Stomach (tissue), 9 donors: Measurements from ENCODE around the gene CISH. TPM values are rescaled to one million over a fixed set of nuclear protein-coding genes. Genes with fewer than 3 reads are reported as not detected.

Experiments
- DNase-seq, 2 donors: peaks; one replicate each; pipeline versions ENCODE4 v3.0.0 to v3.0.0-alpha.2; 2013 to 2019
- H3K27ac ChIP-seq, 5 donors: fragments of 200-600 bp in 4 of 5; sonication (generic) in 4 of 5; one replicate each; pipeline ENCODE4 v1.5.1; 2013 to 2019; ENCODE audit warnings: mild to moderate bottlenecking in 1 of 5, moderate library complexity in 1 of 5
- H3K27me3 ChIP-seq, 3 donors: fragments of 200-600 bp; sonication (generic); one replicate each; pipeline ENCODE4 v1.5.1; 2017 to 2019; ENCODE audit warnings: mixed run types in 1 of 3
- H3K36me3 ChIP-seq, 4 donors: fragments of 200-600 bp; sonication (generic); 1 replicate in 3 of 4; 2 replicates in 1 of 4; pipeline ENCODE4 v1.5.1; 2016 to 2019
- H3K4me1 ChIP-seq, 4 donors: fragments of 200-600 bp; sonication (generic); one replicate each; pipeline ENCODE4 v1.5.1; 2016 to 2019
- H3K4me3 ChIP-seq, 4 donors: fragments of 200-600 bp; sonication (generic) in 3 of 4; one replicate each; pipeline ENCODE4 v1.5.1; 2016 to 2019; ENCODE audit warnings: mild to moderate bottlenecking in 1 of 4
- H3K9me3 ChIP-seq, 4 donors: fragments of 200-600 bp; sonication (generic); one replicate each; pipeline ENCODE4 v1.5.1; 2016 to 2019
- EP300 ChIP-seq: sonication (generic); formaldehyde crosslinking; IDR thresholded peaks from one replicate; pipeline ENCODE4 v1.6.1; 2017; ENCODE audit warnings: antibody characterized with exemption
- POLR2A ChIP-seq, 4 donors: fragments of 450-650 bp; IDR thresholded peaks; one replicate each; pipeline ENCODE4 v1.6.1; 2016; ENCODE audit warnings: antibody characterized with exemption in 4 of 4, control low read depth in 2 of 4, mild to moderate bottlenecking in 1 of 4, moderate library complexity in 1 of 4
- POLR2AphosphoS5 ChIP-seq, 3 donors: sonication (generic); formaldehyde crosslinking; IDR thresholded peaks; one replicate each; pipeline ENCODE4 v1.6.1; 2016; ENCODE audit warnings: antibody characterized with exemption in 3 of 3
- WGBS, 5 donors: extraction: QIAGEN DNeasy Blood & Tissue Kit in 3 of 5; methylation state at CpG; one replicate each; pipeline versions ENCODE4 v1.1.5 to v1.1.7; 2013 to 2018; 5-methylcytosine and 5-hydroxymethylcytosine counted together
- intact Hi-C: fragments of 100-400 bp; cut with DNase I; formaldehyde crosslinking; loops from one replicate; pipeline ENCODE4 v1.15.1; 2023; ENCODE audit warnings: low total_unique reads
- polyA plus RNA-seq, 3 donors: library from polyadenylated mRNA; stranded (reverse); fragments of 200-250 nt; gene quantifications; one replicate each; pipeline ENCODE4 v1.2.3, GENCODE V29; 2013
- total RNA-seq, 5 donors: library from RNA; depleted of rRNA; stranded (reverse); fragments of >200 nt; gene quantifications; one replicate each; pipeline versions ENCODE4 v1.1.0 to v1.2.3, GENCODE V29; 2014 to 2016
- TF ChIP-seq, protein P1 (sequence below), 7 experiments: fragments of 450-650 bp in 4 of 7; fragments of 200-600 bp in 3 of 7; sonication (generic) in 3 of 7; IDR thresholded peaks; one replicate each; pipeline ENCODE4 v1.5.1; 2016 to 2019; ENCODE audit warnings: antibody characterized with exemption in 7 of 7, control low read depth in 2 of 7, mild to moderate bottlenecking in 1 of 7
- donor health status: healthy with polysubstance abuse.
- donor health status: Bipolar disorder and iron deficiency.
- donor health status: healthy.

The CISH gene
- total and polyA plus RNA-seq, 8 donors = 1.8 to 11.5 (median 5.6) TPM

DNA sequence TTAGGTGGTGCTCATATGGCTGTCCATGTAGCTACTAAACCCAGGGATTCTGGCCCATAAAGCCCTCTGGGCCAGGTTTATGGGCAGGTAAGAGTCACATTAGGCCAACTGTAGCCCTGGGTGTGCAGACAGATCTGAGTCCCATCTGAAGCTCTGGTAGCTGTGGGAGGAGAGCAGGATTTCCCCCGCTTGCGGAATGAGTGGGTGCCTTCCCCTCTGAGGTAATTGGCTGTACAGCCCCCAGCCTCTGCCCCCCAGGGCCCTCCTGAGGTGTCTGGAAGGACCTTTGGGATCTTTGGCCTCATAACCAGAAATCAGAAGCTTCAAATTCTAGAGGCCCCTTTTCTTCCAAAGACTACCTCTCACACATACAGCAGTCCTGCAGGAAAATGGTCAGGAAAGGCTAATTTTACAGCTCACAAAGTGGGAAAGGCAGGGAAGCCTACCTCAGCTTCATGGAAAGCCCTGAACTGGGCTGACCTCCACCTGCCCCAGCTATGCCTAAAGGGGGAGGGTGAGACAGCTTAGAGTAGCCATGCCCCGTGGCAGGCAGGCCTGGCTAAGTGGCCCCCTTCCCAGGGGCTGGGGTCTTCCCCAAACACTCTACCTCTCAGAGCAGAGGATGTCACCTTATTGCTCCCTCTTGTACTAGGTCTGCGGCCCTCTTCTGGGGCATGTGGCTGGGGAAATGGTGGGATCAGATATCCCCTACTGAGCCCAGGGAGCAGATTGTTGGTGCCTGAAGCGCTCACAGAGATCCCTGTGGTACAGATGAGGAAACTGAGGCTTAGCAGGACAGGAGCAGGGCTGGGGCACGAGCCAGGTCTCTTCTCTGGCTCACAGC is 25.4 kb downstream of the CISH start:
- intact Hi-C loops = no loop called here
- Histone ChIP-seq H3K36me3 (peaks cover 0 to 40% (median 31%) of the 10 kb centered on the region in 4 donors), H3K27me3 (no peaks in the 10 kb centered on the region), H3K4me1 (peaks cover 0 to 31% (median 14%) of the 10 kb centered on the region in 4 donors), H3K27ac (no peak overlapping the region), H3K4me3 (no peak overlapping the region), H3K9me3 (no peaks in the 10 kb centered on the region)
- WGBS, 5 donors = 81 to 87% (median 87%) methylated on average over 5 to 6 of the region's 6 CpGs
- TF ChIP-seq POLR2A (IDR thresholded peaks at IDR 0.05) = no peak
- TF ChIP-seq POLR2AphosphoS5 (IDR thresholded peaks at IDR 0.05) = no peak
- no peak for TF ChIP-seq EP300
- TF ChIP-seq, protein P1, sequence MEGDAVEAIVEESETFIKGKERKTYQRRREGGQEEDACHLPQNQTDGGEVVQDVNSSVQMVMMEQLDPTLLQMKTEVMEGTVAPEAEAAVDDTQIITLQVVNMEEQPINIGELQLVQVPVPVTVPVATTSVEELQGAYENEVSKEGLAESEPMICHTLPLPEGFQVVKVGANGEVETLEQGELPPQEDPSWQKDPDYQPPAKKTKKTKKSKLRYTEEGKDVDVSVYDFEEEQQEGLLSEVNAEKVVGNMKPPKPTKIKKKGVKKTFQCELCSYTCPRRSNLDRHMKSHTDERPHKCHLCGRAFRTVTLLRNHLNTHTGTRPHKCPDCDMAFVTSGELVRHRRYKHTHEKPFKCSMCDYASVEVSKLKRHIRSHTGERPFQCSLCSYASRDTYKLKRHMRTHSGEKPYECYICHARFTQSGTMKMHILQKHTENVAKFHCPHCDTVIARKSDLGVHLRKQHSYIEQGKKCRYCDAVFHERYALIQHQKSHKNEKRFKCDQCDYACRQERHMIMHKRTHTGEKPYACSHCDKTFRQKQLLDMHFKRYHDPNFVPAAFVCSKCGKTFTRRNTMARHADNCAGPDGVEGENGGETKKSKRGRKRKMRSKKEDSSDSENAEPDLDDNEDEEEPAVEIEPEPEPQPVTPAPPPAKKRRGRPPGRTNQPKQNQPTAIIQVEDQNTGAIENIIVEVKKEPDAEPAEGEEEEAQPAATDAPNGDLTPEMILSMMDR (IDR thresholded peaks at IDR 0.05) = no peak
- no peak for DNase-seq

DNA sequence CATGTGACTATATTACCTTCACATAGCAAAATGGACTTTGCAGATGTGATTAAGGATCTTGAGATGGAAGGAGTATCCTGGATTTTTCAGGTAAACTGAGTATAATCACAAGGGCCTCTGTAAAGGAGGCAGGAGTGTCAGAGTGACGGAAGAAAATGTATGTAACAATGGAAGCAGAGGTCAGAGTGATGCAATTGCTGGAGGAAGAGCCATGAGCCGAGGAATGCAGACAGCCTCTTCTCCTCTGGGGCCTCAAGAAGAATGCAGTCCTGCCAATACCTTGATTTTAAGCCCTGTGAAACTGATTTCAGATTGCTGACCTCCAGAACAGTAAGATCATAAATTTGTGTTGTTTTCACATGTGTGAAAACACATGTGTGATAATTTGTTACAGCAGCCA is 27.2 kb downstream of the CISH start:
- intact Hi-C loops = no loop called here
- peaks cover 0 to 14% (median 7%) of the 10 kb centered on the region in 4 donors for H3K4me1 ChIP-seq
- peaks cover 0 to 57% (median 49%) of the 10 kb centered on the region in 4 donors for H3K36me3 ChIP-seq
- 71 to 84% (median 77%) methylated on average over 2 of the region's 2 CpGs for WGBS, 5 donors
- no peak overlapping the region for H3K4me3 ChIP-seq
- peak overlapping the region in 2 of 5 donors; percentile 7 to 63 for H3K27ac ChIP-seq
- TF ChIP-seq EP300 (no peak), POLR2A (IDR thresholded peaks at IDR 0.05) (no peak), POLR2AphosphoS5 (IDR thresholded peaks at IDR 0.05) (no peak)
- TF ChIP-seq, protein P1 (IDR thresholded peaks at IDR 0.05) = no peak
- no peaks in the 10 kb centered on the region for H3K9me3 ChIP-seq
- no peaks in the 10 kb centered on the region for H3K27me3 ChIP-seq
- DNase-seq = no peak

DNA sequence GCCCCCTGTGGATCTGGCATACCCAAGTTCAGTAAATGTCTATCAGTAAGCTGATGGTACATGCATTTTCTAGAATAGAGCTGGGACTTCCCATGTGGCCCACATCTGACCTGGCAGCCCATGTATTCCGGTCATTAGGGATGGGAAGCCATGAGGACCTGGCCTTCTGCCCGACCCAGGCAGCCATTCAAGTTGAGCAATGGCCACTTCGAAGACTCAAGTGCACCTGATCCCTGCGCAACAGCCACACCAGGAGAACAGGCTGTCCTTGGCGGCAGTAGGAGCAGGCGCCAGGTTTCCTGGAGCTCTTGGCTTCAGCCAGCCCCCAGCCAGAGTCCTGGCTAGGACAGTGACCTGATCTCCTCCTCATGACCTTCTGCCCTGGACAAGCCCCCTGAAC is 27.7 kb downstream of the CISH start:
- DNase-seq = no peak
- H3K9me3 ChIP-seq = no peaks in the 10 kb centered on the region
- intact Hi-C loops = no loop called here
- peak overlapping the region in 4 of 5 donors; percentile 7 to 63 (median 16) for H3K27ac ChIP-seq
- peaks cover 0 to 62% (median 54%) of the 10 kb centered on the region in 4 donors for H3K36me3 ChIP-seq
- TF ChIP-seq EP300 (no peak), POLR2AphosphoS5 (IDR thresholded peaks at IDR 0.05) (peak; percentile 9 to 43 (median 35)), POLR2A (IDR thresholded peaks at IDR 0.05) (no peak)
- TF ChIP-seq, protein P1 (IDR thresholded peaks at IDR 0.05) = no peak
- H3K4me1 ChIP-seq = peaks cover 0 to 9% (median 7%) of the 10 kb centered on the region in 4 donors
- no peaks in the 10 kb centered on the region for H3K27me3 ChIP-seq
- 78 to 91% (median 88%) methylated on average over 3 to 6 of the region's 6 CpGs for WGBS, 5 donors
- H3K4me3 ChIP-seq = no peak overlapping the region

DNA sequence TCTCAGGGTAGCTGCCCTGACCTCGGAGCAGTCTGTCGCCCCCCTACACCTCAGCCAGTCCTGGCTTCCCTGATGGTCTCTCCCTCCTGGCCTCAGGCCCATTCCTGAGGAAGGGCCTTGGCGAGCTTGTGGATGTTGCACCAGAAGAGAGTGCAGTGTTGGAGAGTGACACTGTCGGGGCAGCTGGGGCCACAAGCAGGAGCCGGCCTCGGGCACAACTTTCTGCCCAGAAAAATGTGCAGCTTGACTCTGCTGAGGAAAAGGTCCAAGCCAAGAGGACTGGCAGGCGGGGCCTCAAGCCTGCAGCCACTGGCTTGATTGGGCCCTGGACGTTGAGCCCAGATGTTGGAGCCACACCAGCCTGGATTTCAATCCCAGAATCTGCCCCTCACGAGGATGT is 29.5 kb downstream of the CISH start:
- TF ChIP-seq POLR2A (IDR thresholded peaks at IDR 0.05) (no peak), EP300 (no peak), POLR2AphosphoS5 (IDR thresholded peaks at IDR 0.05) (no peak)
- TF ChIP-seq, protein P1 (IDR thresholded peaks at IDR 0.05) = no peak
- Histone ChIP-seq H3K36me3 (peaks cover 8 to 80% (median 72%) of the 10 kb centered on the region in 4 donors), H3K27ac (peak overlapping the region in 1 of 5 donors; percentile 52), H3K4me1 (no peaks in the 10 kb centered on the region), H3K4me3 (no peak overlapping the region), H3K27me3 (no peaks in the 10 kb centered on the region), H3K9me3 (no peaks in the 10 kb centered on the region)
- DNase-seq = no peak
- intact Hi-C loops = no loop called here
- WGBS, 5 donors = 75 to 85% (median 79%) methylated on average over 6 to 9 of the region's 9 CpGs
